BE2C (cell line): ENCODE data around the gene NINL.

ENCODE experiments used
- DNase-seq: peaks from one replicate; pipeline ENCODE4 v3.0.0-alpha.2; 2020
- H3K27me3 ChIP-seq: fragments of 250-450 bp; sonication (Bioruptor Pico); 2 replicates; pipeline ENCODE4 v1.5.1; 2020; ENCODE audit warnings: mild to moderate bottlenecking
- H3K36me3 ChIP-seq: fragments of 250-450 bp; sonication (Bioruptor Pico); 2 replicates; pipeline ENCODE4 v1.5.1; 2020; ENCODE audit warnings: mild to moderate bottlenecking
- H3K4me1 ChIP-seq: fragments of 250-450 bp; sonication (Bioruptor Pico); 2 replicates; pipeline ENCODE4 v1.5.1; 2020
- H3K4me3 ChIP-seq: 2 replicates; pipeline ENCODE4 v1.5.1; 2011; ENCODE audit warnings: low read depth, low read length
- H3K9me3 ChIP-seq: fragments of 250-450 bp; sonication (Bioruptor Pico); 2 replicates; pipeline ENCODE4 v1.5.1; 2020
- TF ChIP-seq, protein P1 (sequence below): IDR thresholded peaks from 2 replicates; pipeline ENCODE4 v1.5.1; 2012; ENCODE audit warnings: mild to moderate bottlenecking, low read depth, low read length

The NINL gene

DNA sequence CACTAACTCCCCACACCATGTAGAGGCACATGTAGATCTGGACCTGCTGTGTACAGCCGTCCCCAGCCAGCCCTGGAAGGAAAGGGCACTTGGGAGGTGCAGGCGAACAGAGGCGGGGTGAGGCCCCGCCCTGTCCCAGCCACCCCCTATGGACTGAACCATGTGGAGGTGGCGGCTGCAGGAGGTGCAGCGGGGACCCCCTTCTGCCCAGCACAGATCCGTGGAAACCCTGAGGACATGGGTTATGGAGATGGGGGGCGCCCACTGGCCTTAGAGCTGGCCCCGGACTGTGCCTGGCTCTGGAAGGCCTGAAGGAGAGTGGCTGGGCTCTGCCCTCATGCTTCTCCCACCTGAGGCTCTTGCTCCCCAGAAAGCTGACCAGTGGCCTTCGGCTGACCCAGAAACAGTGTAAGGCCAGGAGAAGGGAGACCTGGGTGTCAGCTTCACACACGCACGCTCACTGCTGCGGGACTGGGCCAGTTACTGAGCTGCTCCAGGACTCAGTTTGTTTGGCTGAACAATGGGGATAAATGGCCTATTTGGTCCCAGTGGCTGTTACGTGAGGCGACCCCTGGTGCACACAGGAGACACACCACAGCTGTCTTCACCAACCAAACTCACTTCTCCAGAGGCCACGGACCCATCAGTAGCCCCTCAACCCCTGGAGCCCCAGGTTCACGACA, 90.7 kb downstream of the NINL start:
- TF ChIP-seq, protein P1, sequence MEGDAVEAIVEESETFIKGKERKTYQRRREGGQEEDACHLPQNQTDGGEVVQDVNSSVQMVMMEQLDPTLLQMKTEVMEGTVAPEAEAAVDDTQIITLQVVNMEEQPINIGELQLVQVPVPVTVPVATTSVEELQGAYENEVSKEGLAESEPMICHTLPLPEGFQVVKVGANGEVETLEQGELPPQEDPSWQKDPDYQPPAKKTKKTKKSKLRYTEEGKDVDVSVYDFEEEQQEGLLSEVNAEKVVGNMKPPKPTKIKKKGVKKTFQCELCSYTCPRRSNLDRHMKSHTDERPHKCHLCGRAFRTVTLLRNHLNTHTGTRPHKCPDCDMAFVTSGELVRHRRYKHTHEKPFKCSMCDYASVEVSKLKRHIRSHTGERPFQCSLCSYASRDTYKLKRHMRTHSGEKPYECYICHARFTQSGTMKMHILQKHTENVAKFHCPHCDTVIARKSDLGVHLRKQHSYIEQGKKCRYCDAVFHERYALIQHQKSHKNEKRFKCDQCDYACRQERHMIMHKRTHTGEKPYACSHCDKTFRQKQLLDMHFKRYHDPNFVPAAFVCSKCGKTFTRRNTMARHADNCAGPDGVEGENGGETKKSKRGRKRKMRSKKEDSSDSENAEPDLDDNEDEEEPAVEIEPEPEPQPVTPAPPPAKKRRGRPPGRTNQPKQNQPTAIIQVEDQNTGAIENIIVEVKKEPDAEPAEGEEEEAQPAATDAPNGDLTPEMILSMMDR, result no peak
- H3K4me1 ChIP-seq, result peaks cover 5% of the 10 kb centered on the region
- H3K27me3 ChIP-seq, result no peaks in the 10 kb centered on the region
- H3K36me3 ChIP-seq, result no peaks in the 10 kb centered on the region
- H3K4me3 ChIP-seq, result no peak overlapping the region
- no peaks in the 10 kb centered on the region for H3K9me3 ChIP-seq
- no peak for DNase-seq

DNA sequence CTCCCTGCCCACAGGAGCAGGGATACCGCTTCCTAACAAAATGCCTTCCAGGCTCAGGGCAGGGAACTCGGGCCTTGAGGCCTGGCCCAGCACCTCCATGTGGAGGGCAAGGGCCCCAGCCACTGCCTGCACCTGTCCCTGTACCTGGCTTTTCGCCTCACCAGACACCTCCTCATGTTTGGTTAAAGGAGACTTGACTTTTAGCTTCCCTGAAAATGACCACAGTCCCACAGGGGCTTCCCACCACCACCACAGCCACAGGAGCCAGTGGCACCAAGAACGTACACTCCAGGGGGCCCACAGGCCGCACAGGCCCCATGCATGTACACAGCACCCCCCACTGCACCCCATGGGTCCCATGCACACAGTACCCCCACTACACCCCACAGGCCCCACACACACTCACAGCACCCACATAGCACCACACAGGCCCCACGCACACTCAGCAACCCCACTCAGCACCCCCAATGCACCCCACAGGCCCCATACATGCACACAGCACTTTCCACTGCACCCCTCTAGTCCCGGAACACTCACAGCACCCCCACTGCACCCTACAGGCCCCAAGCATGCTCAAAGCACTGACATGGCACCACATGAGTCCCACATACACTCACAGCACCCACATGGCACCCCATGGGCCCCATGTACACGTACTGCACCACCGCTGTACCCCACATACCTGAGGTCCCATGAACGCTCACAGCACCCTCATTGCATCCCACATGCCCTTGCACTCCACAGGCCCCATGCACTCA, 91.4 kb downstream of the NINL start:
- Histone ChIP-seq H3K9me3 (no peaks in the 10 kb centered on the region), H3K4me1 (peaks cover 5% of the 10 kb centered on the region), H3K4me3 (no peak overlapping the region), H3K36me3 (no peaks in the 10 kb centered on the region), H3K27me3 (no peaks in the 10 kb centered on the region)
- DNase-seq, result no peak
- TF ChIP-seq, protein P1, result no peak

DNA sequence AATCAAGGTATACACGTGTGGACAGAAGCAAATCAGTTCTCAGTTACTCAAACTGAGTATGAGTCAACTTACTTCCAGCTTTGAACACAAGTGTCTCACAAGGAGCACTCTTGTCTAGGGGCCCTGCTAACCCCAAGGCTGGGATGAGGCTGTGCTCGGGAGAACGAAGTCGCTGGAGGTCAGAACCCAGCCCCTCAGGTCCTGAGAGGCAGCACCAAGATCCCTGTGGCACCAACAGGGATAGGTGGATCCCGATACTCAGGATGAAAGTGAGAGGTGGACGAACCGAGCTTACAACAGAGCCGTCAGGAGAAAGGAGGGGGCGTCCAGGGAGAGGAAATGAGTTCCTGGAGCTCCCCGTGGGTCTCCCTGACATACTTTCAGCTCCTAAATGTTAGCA, 92.2 kb downstream of the NINL start:
- TF ChIP-seq, protein P1, result no peak
- no peak overlapping the region for H3K4me3 ChIP-seq
- no peak for DNase-seq
- no peaks in the 10 kb centered on the region for H3K36me3 ChIP-seq
- H3K27me3 ChIP-seq, result no peaks in the 10 kb centered on the region
- H3K9me3 ChIP-seq, result no peaks in the 10 kb centered on the region
- H3K4me1 ChIP-seq, result peaks cover 5% of the 10 kb centered on the region

DNA sequence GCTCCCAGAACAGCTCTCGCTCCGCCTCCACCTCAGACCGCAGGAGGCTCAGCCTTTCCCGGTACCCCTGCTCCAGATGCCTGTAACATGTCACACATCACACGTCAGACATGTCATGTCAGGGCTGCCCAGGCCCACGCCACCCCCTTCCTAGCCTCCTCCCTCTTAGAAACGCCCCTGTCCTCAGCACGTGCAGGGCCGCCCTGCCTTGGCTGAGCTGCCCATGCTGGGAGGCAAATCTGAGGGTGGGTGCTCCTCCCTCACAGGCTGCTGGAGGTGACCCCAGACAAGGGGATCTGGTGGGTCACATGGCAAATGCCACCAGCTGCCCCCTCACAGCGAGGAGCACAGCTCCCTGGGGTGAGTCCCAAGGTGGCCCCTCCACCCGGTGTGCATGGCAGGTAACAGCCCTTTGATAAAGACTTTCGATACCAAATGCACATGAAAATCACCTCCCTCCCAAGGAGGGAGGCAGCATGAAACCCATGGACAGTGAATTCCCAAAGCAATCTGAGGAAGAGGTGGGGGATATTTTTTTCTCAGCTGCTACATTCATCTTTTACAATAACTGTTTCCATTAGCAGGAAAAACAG, 93.8 kb downstream of the NINL start:
- H3K4me3 ChIP-seq, result no peak overlapping the region
- no peaks in the 10 kb centered on the region for H3K27me3 ChIP-seq
- peaks cover 5% of the 10 kb centered on the region for H3K4me1 ChIP-seq
- H3K9me3 ChIP-seq, result no peaks in the 10 kb centered on the region
- DNase-seq, result no peak
- TF ChIP-seq, protein P1, result no peak
- H3K36me3 ChIP-seq, result no peaks in the 10 kb centered on the region

DNA sequence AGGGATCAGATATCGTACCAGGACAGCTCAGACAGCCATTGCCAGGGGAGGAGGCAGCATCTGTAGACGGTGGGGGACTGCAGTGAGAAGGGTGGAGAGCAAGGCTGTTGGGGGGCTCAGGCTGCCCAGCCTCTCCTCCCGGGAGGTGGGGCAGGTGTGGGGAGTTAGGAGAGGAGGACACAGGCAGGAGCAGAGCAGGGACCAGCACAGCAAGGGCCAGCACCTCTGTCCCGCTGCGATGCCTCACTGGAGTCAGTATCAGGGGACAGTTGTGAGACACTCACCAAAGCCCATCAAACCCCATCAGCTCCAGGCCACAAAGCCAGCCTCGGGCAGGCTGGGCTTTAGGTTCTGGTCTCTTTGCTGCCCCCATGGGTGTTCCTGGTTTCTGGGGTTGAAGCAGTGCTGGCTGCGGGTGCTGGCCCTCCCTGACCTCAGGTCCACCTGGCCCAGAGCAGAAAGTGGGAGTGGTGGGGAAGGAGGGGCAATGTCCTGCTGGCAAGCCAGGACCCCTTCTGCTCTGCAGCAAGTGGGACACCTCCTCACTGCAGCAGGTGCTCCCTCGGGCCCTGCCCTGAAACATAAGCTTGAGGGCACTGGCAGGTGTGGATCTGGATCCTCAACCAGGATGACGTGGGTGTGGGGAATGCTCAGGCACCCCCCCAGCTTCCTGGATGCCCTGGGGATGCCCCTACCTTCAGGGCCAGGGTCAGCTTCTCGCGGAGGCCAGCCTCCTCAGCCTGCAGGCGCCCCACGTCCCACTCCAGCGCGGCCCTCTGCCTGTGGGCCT, 94.5 kb downstream of the NINL start:
- no peak for DNase-seq
- Histone ChIP-seq H3K36me3 (no peaks in the 10 kb centered on the region), H3K4me1 (peaks cover 5% of the 10 kb centered on the region), H3K9me3 (no peaks in the 10 kb centered on the region), H3K4me3 (no peak overlapping the region), H3K27me3 (no peaks in the 10 kb centered on the region)
- TF ChIP-seq, protein P1, result no peak
